Ascending aorta (tissue), 2 donors: ENCODE measurements around the gene DNAAF3. TPM values are rescaled to one million over a fixed set of nuclear protein-coding genes. Genes with fewer than 3 reads are reported as not detected.
A peak's percentile ranks its signal among the peaks of the same experiment; 100 is the strongest.

Experiments
- DNase-seq, 2 donors: peaks; one replicate each; pipeline ENCODE4 v3.0.0-alpha.2; 2019; ENCODE audit warnings: low spot score in 2 of 2
- H3K27ac ChIP-seq, 2 donors: fragments of 200-600 bp; sonication (generic); one replicate each; pipeline ENCODE4 v1.5.1; 2016 to 2017; ENCODE audit warnings: mild to moderate bottlenecking in 1 of 2
- H3K27me3 ChIP-seq: fragments of 200-600 bp; sonication (generic); one replicate; pipeline ENCODE4 v1.5.1; 2017
- H3K36me3 ChIP-seq, 2 donors: fragments of 200-600 bp; sonication (generic); one replicate each; pipeline ENCODE4 v1.5.1; 2016
- H3K4me1 ChIP-seq, 2 donors: fragments of 200-600 bp; sonication (generic); one replicate each; pipeline ENCODE4 v1.5.1; 2016 to 2017; ENCODE audit warnings: mild to moderate bottlenecking in 1 of 2
- H3K4me3 ChIP-seq, 2 donors: fragments of 200-600 bp; sonication (generic); one replicate each; pipeline ENCODE4 v1.5.1; 2016 to 2017; ENCODE audit warnings: mild to moderate bottlenecking in 1 of 2
- H3K9me3 ChIP-seq, 2 donors: fragments of 200-600 bp; sonication (generic); one replicate each; pipeline ENCODE4 v1.5.1; 2016
- intact Hi-C: fragments of 100-400 bp; cut with DNase I; formaldehyde crosslinking; loops from one replicate; pipeline ENCODE4 v1.15.1; 2023
- total RNA-seq: library from RNA; depleted of rRNA; stranded (reverse); fragments of >200 nt; gene quantifications from one replicate; pipeline ENCODE4 v1.1.0, GENCODE V29; 2016
- TF ChIP-seq, protein P1 (sequence below), 3 experiments: fragments of 200-600 bp in 2 of 3; fragments of 450-650 bp in 1 of 3; sonication (generic) in 2 of 3; IDR thresholded peaks; one replicate each; pipeline ENCODE4 v1.5.1; 2016 to 2019; ENCODE audit warnings: antibody characterized with exemption in 3 of 3, mild to moderate bottlenecking in 1 of 3, moderate library complexity in 1 of 3

DNAAF3 gene
- total RNA-seq, 1 donor from 2014 or later: not detected

DNA sequence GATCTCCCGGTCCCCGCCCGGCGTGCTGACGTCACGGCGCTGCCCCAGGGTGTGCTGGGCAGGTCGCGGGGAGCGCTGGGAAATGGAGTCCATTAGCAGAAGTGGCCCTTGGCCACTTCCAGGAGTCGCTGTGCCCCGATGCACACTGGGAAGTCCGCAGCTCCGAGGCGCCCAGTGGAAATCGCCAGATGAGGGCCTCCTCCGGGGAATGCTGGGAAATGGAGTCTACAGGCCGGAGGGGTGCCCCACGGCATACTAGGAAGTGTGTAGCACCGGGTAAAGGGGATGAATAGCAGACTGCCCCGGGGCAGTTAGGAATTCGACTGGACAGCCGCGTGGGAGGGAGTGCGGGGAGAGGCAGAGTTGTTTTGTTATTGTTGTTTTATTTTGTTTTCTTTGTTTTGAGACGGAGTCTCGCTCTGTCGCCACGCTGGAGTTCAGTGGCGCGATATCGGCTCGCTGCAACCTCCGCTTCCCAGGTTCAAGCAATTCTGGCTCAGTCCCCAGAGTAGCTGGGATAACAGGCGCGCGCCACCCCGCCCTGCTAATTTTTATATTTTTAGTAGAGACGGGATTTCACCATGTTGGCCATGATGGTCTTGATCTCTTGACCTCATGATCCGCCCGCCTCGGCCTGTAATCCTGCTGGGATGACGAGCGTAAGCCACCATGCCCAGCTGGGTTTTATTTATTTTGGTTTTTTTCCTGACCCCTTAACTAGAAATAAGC lies 48.6 kb downstream of the DNAAF3 start:
- intact Hi-C loops: loop anchor here (1.0 to 10.0 kb wide), 12 partner anchors 55 to 1253 kb away; partner anchors contain the start of genes BRSK1, CDC42EP5, FIZ1 and HSPBP1
- TF ChIP-seq, protein P1, sequence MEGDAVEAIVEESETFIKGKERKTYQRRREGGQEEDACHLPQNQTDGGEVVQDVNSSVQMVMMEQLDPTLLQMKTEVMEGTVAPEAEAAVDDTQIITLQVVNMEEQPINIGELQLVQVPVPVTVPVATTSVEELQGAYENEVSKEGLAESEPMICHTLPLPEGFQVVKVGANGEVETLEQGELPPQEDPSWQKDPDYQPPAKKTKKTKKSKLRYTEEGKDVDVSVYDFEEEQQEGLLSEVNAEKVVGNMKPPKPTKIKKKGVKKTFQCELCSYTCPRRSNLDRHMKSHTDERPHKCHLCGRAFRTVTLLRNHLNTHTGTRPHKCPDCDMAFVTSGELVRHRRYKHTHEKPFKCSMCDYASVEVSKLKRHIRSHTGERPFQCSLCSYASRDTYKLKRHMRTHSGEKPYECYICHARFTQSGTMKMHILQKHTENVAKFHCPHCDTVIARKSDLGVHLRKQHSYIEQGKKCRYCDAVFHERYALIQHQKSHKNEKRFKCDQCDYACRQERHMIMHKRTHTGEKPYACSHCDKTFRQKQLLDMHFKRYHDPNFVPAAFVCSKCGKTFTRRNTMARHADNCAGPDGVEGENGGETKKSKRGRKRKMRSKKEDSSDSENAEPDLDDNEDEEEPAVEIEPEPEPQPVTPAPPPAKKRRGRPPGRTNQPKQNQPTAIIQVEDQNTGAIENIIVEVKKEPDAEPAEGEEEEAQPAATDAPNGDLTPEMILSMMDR (IDR thresholded peaks at IDR 0.05): no peak
- Histone ChIP-seq H3K36me3 (no peaks in the 10 kb centered on the region), H3K27me3 (no peaks in the 10 kb centered on the region), H3K4me3 (peak overlapping the region; percentile 76 to 81), H3K9me3 (no peaks in the 10 kb centered on the region), H3K27ac (peak overlapping the region; percentile 74 to 79), H3K4me1 (peaks cover 13 to 37% of the 10 kb centered on the region in 2 donors)
- peak; percentile 98 to 100 for DNase-seq

DNA sequence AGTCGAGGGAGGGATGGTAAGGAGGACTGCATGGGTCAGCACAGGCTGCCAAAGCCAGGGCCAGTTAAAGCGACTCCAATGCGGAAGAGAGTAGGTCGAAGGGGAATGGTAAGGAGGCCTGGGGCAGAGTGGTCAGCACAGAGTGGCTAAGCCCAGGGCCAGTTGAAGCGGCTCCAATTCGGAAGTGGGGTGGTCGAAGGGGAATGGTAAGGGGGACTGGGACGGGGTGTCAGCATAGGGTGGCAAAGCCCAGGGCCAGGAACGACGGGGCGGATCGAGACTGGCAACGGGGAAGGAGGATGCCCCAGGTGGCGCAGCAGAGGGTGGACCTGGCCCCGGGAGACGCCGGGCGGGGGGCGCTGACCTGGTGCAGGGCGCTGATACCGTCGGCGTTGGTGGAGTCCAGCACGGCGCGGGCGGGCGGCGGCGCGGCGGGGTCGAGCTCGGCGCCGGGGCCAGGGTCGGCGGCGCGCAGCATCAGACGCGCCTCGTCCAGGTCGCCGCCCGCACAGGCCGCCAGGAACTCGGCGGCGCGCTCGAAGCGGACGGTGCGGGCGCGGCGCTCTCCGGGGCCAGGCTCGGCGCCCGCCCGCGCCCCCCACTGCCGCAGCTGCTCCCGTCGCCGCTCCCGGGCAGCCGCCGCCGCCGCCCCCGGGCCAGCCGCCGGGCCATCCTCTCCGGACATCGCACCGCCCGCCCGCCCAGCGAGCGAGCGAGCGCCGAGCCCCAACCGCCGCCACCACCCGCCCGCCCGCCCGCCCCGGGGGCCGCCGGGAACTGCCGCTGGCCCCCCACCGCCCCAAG lies 49.4 kb downstream of the DNAAF3 start, which contains the start of gene PPP1R12C:
TSS of gene PPP1R12C (minus strand) at position 779 of the 804 bp plus-strand sequence. CDS start at position 685, 94 bp downstream.
- intact Hi-C loops: loop anchor here (1.0 to 10.0 kb wide), 12 partner anchors 54 to 1252 kb away; partner anchors contain the start of genes BRSK1, CDC42EP5, FIZ1 and HSPBP1
- Histone ChIP-seq H3K27ac (peak within 1 kb of the TSS; percentile 79 to 87), H3K9me3 (no peaks in the 10 kb centered on the region), H3K4me1 (peaks cover 13 to 38% of the 10 kb centered on the region in 2 donors), H3K4me3 (peak within 1 kb of the TSS; percentile 76 to 81), H3K27me3 (no peaks in the 10 kb centered on the region), H3K36me3 (peaks cover 0 to 5% of the 10 kb centered on the region in 2 donors)
- TF ChIP-seq, protein P1 (IDR thresholded peaks at IDR 0.05): no peak
- DNase-seq: no peak

DNA sequence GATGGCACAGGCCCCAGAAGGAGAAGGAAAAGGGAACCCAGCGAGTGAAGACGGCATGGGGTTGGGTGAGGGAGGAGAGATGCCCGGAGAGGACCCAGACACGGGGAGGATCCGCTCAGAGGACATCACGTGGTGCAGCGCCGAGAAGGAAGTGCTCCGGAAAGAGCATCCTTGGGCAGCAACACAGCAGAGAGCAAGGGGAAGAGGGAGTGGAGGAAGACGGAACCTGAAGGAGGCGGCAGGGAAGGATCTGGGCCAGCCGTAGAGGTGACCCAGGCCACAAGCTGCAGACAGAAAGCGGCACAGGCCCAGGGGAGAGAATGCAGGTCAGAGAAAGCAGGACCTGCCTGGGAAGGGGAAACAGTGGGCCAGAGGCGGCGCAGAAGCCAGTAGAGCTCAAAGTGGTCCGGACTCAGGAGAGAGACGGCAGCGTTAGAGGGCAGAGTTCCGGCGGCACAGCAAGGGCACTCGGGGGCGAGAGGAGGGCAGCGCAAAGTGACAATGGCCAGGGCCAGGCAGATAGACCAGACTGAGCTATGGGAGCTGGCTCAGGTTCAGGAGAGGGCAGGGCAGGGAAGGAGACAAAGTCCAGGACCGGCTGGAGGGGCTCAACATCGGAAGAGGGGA lies 50.1 kb downstream of the DNAAF3 start:
- TF ChIP-seq, protein P1 (IDR thresholded peaks at IDR 0.05): no peak
- Histone ChIP-seq H3K27ac (peak overlapping the region; percentile 79 to 87), H3K27me3 (no peaks in the 10 kb centered on the region), H3K9me3 (no peaks in the 10 kb centered on the region), H3K4me3 (peak overlapping the region; percentile 76 to 81), H3K4me1 (peaks cover 13 to 38% of the 10 kb centered on the region in 2 donors), H3K36me3 (peaks cover 0 to 8% of the 10 kb centered on the region in 2 donors)
- intact Hi-C loops: loop anchor here (2.0 to 10.0 kb wide), 10 partner anchors 54 to 1252 kb away; partner anchors contain the start of genes BRSK1, CDC42EP5, FIZ1 and HSPBP1
- DNase-seq: peak in 1 of 2 donors; percentile 84

DNA sequence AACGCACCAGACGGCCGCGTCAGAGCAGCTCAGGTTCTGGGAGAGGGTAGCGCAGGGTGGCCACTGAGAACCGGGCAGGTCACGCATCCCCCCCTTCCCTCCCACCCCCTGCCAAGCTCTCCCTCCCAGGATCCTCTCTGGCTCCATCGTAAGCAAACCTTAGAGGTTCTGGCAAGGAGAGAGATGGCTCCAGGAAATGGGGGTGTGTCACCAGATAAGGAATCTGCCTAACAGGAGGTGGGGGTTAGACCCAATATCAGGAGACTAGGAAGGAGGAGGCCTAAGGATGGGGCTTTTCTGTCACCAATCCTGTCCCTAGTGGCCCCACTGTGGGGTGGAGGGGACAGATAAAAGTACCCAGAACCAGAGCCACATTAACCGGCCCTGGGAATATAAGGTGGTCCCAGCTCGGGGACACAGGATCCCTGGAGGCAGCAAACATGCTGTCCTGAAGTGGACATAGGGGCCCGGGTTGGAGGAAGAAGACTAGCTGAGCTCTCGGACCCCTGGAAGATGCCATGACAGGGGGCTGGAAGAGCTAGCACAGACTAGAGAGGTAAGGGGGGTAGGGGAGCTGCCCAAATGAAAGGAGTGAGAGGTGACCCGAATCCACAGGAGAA lies 50.9 kb downstream of the DNAAF3 start:
- no peak for DNase-seq
- TF ChIP-seq, protein P1 (IDR thresholded peaks at IDR 0.05): no peak
- Histone ChIP-seq H3K4me1 (peaks cover 13 to 38% of the 10 kb centered on the region in 2 donors), H3K27ac (peak overlapping the region; percentile 79 to 87), H3K36me3 (peaks cover under 1 to 9% of the 10 kb centered on the region in 2 donors), H3K27me3 (no peaks in the 10 kb centered on the region), H3K9me3 (no peaks in the 10 kb centered on the region), H3K4me3 (peak overlapping the region; percentile 76 to 81)
- intact Hi-C loops: loop anchor here (2.0 to 10.0 kb wide), 10 partner anchors 53 to 1251 kb away; partner anchors contain the start of genes BRSK1, CDC42EP5, FIZ1 and HSPBP1
